Measurements from ENCODE around the gene LYRM4.

DNA sequence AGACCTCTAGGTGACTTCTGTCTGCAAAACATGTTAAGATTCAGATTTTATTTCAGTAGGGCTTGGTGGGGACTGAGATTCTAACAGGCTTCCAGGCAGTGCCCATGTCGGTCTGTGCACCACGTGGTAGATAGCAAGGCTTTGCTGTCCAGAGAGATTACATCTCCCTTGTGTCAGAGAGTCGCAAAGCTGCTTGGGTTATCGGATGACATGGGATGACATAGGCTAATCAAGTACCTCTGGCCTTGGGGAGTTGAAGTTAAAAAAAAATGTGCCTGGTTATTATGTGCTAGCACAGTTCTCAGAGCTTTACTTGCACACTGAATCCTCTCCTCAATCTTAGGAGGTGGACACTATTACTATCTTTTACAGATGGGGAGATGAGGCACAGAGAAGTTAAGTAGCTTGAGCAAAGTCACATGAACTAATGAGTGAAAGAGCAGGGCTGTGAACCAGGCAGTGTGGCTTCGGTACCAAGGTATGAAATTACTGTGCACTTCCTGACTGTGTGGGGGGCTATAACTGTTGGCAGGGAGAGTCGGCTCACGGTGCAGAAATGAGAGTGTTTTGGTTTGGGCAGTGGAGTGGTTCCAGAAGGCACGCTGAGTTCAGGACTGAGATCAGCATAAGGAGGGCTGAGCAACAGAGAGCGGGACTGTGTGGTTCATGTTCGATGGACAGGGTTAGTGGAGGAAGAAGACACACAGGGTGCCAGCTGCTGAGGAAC lies 41.6 kb upstream of the LYRM4 start:
- TF ChIP-seq POLR2A (IDR thresholded peaks at IDR 0.05; ENCODE audit: low read length) (no peak), GATA1 (IDR thresholded peaks at IDR 0.05; ENCODE audit: low read depth, low read length) (no peak)

Measured in erythroblast (primary cell).